Suprapubic skin (tissue), 3 donors: ENCODE measurements around the gene NLGN4Y.

Experiments
- CTCF ChIP-seq, 2 donors: fragments of 200-600 bp in 1 of 2; fragments of 450-650 bp in 1 of 2; sonication (generic) in 1 of 2; IDR thresholded peaks; one replicate each; pipeline ENCODE4 v1.5.1; 2016 to 2019; ENCODE audit warnings: antibody characterized with exemption in 2 of 2, mild to moderate bottlenecking in 1 of 2, moderate library complexity in 1 of 2
- POLR2A ChIP-seq, 2 donors: fragments of 450-650 bp; IDR thresholded peaks; one replicate each; pipeline ENCODE4 v1.6.1; 2017; ENCODE audit warnings: antibody characterized with exemption in 2 of 2, mild to moderate bottlenecking in 2 of 2, moderate library complexity in 2 of 2

GRCh38 chrY:14522379-14522950 lies 1.9 kb upstream of the NLGN4Y start:
- no peak for TF ChIP-seq CTCF (IDR thresholded peaks at IDR 0.05)
- TF ChIP-seq POLR2A (IDR thresholded peaks at IDR 0.05) = no peak
